ENCODE results near the gene LIPE.

LIPE gene

GRCh38 chr19:42353341-42354015 lies 73.7 kb downstream of the LIPE start:
- Histone ChIP-seq H3F3A (ENCODE audit: insufficient read depth, low read length) (no peaks in the 10 kb centered on the region), H3K36me3 (ENCODE audit: insufficient read depth, low read length) (no peaks in the 10 kb centered on the region), H3K4me2 (ENCODE audit: low read length) (no peak overlapping the region), H3K9me2 (ENCODE audit: low read depth, low read length) (no peaks in the 10 kb centered on the region), H3K9me3 (ENCODE audit: low read length) (no peaks in the 10 kb centered on the region), H4K20me1 (ENCODE audit: insufficient read depth, low read length) (no peaks in the 10 kb centered on the region), H3K4me3 (ENCODE audit: low read depth, low read length, poor library complexity, severe bottlenecking) (no peak overlapping the region), H3K27ac (ENCODE audit: low read depth, low read length, poor library complexity, severe bottlenecking) (no peak overlapping the region), H3K4me1 (ENCODE audit: insufficient read depth, low read length, severe bottlenecking) (peaks cover 6% of the 10 kb centered on the region), H3K79me2 (ENCODE audit: insufficient read depth, low read length) (no peaks in the 10 kb centered on the region), H3K9ac (ENCODE audit: low read length) (no peak overlapping the region), H2AFZ (ENCODE audit: low read length) (no peak overlapping the region), H3K27me3 (ENCODE audit: insufficient read depth, low read length) (no peaks in the 10 kb centered on the region)
- TF ChIP-seq EZH2 (IDR thresholded peaks at IDR 0.05; ENCODE audit: borderline replicate concordance, low read length), result no peak
- TF ChIP-seq, protein P1, sequence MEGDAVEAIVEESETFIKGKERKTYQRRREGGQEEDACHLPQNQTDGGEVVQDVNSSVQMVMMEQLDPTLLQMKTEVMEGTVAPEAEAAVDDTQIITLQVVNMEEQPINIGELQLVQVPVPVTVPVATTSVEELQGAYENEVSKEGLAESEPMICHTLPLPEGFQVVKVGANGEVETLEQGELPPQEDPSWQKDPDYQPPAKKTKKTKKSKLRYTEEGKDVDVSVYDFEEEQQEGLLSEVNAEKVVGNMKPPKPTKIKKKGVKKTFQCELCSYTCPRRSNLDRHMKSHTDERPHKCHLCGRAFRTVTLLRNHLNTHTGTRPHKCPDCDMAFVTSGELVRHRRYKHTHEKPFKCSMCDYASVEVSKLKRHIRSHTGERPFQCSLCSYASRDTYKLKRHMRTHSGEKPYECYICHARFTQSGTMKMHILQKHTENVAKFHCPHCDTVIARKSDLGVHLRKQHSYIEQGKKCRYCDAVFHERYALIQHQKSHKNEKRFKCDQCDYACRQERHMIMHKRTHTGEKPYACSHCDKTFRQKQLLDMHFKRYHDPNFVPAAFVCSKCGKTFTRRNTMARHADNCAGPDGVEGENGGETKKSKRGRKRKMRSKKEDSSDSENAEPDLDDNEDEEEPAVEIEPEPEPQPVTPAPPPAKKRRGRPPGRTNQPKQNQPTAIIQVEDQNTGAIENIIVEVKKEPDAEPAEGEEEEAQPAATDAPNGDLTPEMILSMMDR (IDR thresholded peaks at IDR 0.05; ENCODE audit: low read length), result no peak

GRCh38 chr19:42352301-42353259 lies 74.6 kb downstream of the LIPE start:
- Histone ChIP-seq H3K27ac (ENCODE audit: low read depth, low read length, poor library complexity, severe bottlenecking) (no peak overlapping the region), H3K36me3 (ENCODE audit: insufficient read depth, low read length) (no peaks in the 10 kb centered on the region), H3K9ac (ENCODE audit: low read length) (no peak overlapping the region), H3K9me2 (ENCODE audit: low read depth, low read length) (no peaks in the 10 kb centered on the region), H2AFZ (ENCODE audit: low read length) (no peak overlapping the region), H3K9me3 (ENCODE audit: low read length) (no peaks in the 10 kb centered on the region), H3K4me1 (ENCODE audit: insufficient read depth, low read length, severe bottlenecking) (peaks cover 6% of the 10 kb centered on the region), H3K79me2 (ENCODE audit: insufficient read depth, low read length) (no peaks in the 10 kb centered on the region), H3F3A (ENCODE audit: insufficient read depth, low read length) (no peaks in the 10 kb centered on the region), H3K4me2 (ENCODE audit: low read length) (no peak overlapping the region), H3K27me3 (ENCODE audit: insufficient read depth, low read length) (no peaks in the 10 kb centered on the region), H4K20me1 (ENCODE audit: insufficient read depth, low read length) (no peaks in the 10 kb centered on the region), H3K4me3 (ENCODE audit: low read depth, low read length, poor library complexity, severe bottlenecking) (no peak overlapping the region)
- TF ChIP-seq, protein P1 (IDR thresholded peaks at IDR 0.05; ENCODE audit: low read length), result no peak
- no peak for TF ChIP-seq EZH2 (IDR thresholded peaks at IDR 0.05; ENCODE audit: borderline replicate concordance, low read length)

Data from OCI-LY1 (cell line).